ENCODE measurements around the gene VHLL.
A peak's percentile ranks its signal among the peaks of the same experiment; 100 is the strongest.

Gene VHLL

DNA sequence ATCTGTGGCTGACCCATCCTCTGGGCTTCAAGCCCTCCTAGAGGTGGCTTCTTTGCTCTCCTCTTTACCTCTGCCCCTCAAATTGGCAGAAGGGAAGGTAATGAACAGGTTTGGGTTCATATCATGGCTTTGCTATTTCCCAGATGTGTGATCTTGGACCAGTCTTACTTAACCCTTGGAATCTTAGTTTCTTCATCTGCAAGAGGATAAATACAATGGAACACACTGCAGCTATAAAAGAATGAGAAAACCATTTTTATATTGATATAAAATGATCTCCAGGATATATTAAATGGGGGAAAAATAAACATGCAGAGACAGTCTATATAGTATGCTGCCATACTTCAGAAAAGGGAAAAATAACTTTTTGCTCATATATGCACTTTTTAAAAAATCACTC is 9.2 kb downstream of the VHLL start:
- DNase-seq: no peak

- no peak for DNase-seq
Measured at GRCh38 chr1:156286061-156286460, 13.0 kb downstream of the VHLL start.

GRCh38 chr1:156285437-156285836 is 13.7 kb downstream of the VHLL start:
- DNase-seq: no peak

DNA sequence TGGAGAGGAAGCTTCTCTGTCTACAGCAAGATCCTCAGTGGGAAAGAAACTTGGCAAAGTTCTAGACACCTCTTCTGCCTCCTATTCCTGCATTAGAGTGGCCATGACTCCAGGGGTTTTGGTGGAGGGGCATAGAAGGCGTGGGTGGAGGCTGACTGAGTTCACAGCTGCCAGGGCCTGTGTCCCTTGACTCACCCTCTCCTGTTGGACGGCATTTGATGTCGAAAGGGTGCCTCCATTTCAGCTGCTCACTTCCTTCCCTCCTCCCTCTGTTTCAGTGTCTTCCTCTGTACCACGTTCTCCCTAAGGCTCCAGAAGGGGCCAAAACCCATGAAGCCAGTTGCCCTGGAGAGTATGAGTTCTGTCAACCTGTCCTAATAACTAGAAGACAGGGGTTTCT is 14.3 kb downstream of the VHLL start:
- DNase-seq: no peak

DNA sequence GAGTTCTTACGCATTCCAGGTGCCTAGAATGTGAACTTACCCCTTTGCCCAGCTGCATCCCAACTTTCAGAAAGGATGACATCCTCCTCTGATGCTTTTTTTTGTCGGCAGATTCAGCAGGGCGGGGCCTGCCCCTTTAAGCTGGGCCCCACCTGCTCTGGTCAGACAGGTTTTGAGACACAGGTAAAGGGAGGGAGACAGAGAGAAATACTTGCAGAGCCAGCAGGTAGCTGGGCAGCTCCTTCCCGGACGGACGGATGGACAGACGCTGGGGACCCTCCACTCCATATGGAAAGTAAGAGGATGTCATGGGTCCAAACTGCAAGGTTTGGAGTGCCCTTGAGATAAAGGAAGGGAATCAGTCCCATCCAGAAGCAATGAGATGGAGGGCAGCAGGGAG is 15.0 kb downstream of the VHLL start, which contains the start of gene TMEM79:
TMEM79 (plus strand) TSS at position 214 of the 400 bp plus-strand sequence. CDS start 902 bp downstream, outside the sequence.
- DNase-seq: no peak

DNA sequence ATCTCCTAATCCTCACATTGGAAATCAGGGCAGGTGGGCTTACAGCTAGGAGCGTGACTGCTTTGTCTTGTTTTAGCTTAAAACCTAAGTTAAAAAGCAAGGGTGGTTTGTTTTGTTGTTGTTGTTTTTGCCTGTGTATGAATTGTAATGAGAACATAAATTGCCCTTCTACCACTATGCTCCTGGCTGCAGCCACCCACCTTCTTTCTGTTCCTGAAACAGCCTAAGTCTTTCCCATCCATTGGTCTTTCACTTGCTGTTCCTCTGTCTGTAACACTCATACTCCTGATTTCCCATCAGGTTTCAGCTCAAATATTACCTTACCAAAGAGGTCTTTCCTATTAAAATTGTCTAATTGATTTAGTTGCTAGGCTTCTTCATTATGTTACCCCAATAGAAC is 15.6 kb downstream of the VHLL start:
- DNase-seq: no peak

DNA sequence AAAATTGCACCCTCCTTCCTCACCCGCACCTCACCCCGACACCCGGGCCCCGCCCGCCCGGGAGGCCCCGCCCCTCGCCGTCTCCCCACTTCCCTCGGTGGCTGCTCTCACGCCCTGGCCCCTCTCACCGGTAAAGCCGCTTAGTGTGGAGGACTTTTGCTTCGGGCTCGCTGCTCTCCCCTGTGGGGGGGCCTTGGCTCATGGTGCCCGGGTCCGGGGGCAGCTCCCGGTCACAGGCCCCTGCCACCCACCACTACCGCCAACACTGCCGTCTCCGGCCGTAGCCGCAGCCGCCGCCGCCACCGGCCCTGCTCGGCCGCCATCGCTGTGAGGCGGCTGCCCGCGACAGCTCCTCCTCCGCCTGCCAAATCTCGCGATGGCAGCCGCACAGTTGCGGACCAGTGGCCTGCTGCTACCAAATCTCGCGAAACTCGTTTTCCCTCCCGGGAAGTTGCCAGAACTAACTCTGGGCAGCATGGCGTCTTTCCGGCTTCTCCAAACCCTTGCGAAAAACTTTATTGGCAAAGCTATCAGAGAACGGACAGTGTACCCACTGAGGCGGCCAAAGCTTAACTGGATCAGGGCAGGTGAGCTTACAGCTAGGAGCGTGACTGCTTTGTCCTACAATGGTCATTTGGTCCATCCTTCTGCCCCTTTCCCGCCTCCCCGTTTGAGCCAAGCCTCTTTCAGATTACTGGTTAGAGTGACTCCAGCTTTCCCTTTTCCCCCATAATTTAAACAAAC is 16.5 kb downstream of the VHLL start, which contains the start of gene SMG5:
SMG5 (minus strand) TSS at position 347 of the 744 bp plus-strand sequence; CDS start at position 202, 145 bp downstream.
- DNase-seq: peak; percentile 97

- no peak for DNase-seq
Measured at GRCh38 chr1:156281693-156282478, 17.2 kb downstream of the VHLL start.

- no peak for DNase-seq
Measured at GRCh38 chr1:156281281-156281680, 17.8 kb downstream of the VHLL start.

- DNase-seq: no peak
Measured at GRCh38 chr1:156279837-156280236, 19.3 kb downstream of the VHLL start.

DNA sequence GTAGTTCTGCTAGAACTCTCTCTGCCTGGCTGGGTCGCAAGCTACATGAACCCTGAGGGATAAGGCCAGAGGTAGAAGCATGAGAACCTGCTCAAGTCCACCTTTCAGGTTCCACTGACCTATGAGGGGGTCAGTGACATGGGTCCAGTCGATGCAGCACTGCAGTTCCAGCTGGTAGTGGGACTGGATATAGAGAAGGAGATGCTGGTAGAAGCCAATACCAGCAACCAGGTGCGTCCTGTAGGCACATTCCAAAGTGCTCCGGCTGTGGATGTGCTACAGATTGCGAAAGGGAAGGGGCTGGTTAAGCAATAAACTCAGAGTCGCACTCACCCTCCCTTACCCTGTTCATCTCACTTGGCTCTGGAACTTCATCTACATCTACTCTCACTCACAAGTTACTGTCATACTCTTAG is 22.1 kb downstream of the VHLL start:
- no peak for DNase-seq

GRCh38 chr1:156276532-156276931 is 22.6 kb downstream of the VHLL start:
- DNase-seq: no peak

GRCh38 chr1:156270314-156270713 is 28.8 kb downstream of the VHLL start:
- DNase-seq: no peak

DNA sequence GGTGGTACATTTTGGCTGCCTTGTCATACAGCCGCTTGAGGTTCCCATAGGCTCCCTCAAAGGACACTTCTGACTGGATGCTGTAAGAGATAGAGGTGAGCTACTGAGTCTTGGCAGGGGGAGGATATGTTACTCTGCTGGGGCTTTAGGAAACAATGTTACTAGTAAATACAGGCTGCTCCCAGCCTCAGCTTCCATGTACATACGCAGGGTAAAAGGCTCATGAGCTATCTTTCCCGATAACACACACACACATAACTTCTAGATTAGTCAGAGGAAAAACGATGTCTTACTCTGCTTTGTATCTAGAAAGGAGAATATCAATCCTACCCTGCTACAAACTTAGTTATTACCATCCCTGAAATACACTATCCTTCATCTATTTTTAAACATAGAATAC is 30.8 kb downstream of the VHLL start:
- DNase-seq: no peak

DNA sequence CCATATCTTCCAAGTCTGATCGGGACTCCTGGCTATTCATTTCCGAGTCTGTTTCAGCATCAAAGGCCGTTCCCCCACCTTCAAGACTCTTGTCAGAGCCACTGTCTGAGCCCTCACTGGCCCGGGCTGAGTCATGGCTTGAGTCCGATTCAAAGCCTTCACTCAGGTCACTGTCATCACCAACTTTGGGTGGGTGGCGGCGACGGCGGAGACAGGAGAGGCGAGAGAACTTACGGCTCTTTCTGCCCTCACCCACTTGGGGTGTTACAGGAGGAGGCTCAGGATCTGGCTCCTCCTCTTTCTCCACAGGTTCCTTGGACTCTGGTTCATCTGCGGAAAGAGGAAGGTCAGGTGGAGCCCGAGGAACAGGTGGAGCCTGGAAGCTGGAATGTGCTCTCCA is 33.1 kb downstream of the VHLL start:
- DNase-seq: no peak

- no peak for DNase-seq
Measured at GRCh38 chr1:156263288-156263655, 35.8 kb downstream of the VHLL start.

GRCh38 chr1:156262461-156263287 is 36.4 kb downstream of the VHLL start:
- DNase-seq: no peak

- DNase-seq: no peak
Measured at GRCh38 chr1:156260896-156261295, 38.2 kb downstream of the VHLL start.

GRCh38 chr1:156259805-156260204 is 39.3 kb downstream of the VHLL start:
- no peak for DNase-seq

- DNase-seq: no peak
Measured at GRCh38 chr1:156258859-156259258, 40.2 kb downstream of the VHLL start.

DNA sequence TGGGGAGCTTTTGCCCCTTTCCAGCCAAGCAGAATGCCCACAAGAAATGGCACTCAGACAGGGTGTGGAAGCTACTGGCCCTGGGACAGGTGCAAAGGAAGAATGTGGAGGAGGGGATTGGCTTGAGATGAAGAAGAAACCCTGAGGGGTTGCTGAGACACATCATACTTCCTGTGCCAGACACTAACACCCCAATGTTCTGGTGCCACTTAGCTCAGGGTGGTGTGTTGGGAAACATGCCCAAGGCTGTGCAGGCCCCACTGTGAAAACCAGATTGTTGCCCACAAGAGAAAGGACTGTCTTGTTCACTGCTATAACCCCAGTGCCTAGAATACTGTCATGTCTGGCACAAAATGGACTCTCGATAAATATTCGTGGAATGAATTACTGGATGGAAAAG is 41.4 kb downstream of the VHLL start:
- DNase-seq: no peak

GRCh38 chr1:156253634-156254033 is 45.5 kb downstream of the VHLL start:
- DNase-seq: no peak

GRCh38 chr1:156251527-156251926 is 47.6 kb downstream of the VHLL start:
- DNase-seq: no peak

Measured in right forelimb (tissue), 1 donor.